Spleen (tissue), 7 donors: ENCODE results near the gene CENPM.

ENCODE experiments used
- CTCF ChIP-seq, 11 experiments: fragments of 200-600 bp in 7 of 11; fragments of 450-650 bp in 4 of 11; sonication (generic) in 4 of 11; IDR thresholded peaks in 8 of 11; conservative IDR thresholded peaks in 3 of 11; 1 replicate in 7 of 11; 2 replicates in 4 of 11; pipeline versions ENCODE4 v1.4.0 to v1.8.0; 2016 to 2021; ENCODE audit warnings: antibody characterized with exemption in 11 of 11, inconsistent platforms in 4 of 11, mild to moderate bottlenecking in 1 of 11
- POLR2A ChIP-seq, 3 donors: fragments of 450-650 bp; IDR thresholded peaks; one replicate each; pipeline ENCODE4 v1.5.1; 2017; ENCODE audit warnings: antibody characterized with exemption in 3 of 3, mild to moderate bottlenecking in 1 of 3
- donor health status: DM: no; HTN: no; CAD: no; lungs with moderate emphysema.
- donor health status: DM: no; HTN: no; CAD: no.
- donor health status: DM: no; HTN: no; CAD: no.

GRCh38 chr22:41987276-41987675 lies 40.3 kb upstream of the CENPM start:
- TF ChIP-seq CTCF (IDR thresholded peaks at IDR 0.05 in 8 of 11, conservative IDR thresholded peaks at IDR 0.05 in 3 of 11) = no peak
- no peak for TF ChIP-seq POLR2A (IDR thresholded peaks at IDR 0.05)
